ENCODE measurements around the gene EZH1. TPM values are rescaled to one million over a fixed set of nuclear protein-coding genes. Genes with fewer than 3 reads are reported as not detected.
A peak's percentile ranks its signal among the peaks of the same experiment; 100 is the strongest.

EZH1 gene
- polyA plus RNA-seq, 3 donors from 2014 or later = 9.8 to 32.3 (median 19.5) TPM

DNA sequence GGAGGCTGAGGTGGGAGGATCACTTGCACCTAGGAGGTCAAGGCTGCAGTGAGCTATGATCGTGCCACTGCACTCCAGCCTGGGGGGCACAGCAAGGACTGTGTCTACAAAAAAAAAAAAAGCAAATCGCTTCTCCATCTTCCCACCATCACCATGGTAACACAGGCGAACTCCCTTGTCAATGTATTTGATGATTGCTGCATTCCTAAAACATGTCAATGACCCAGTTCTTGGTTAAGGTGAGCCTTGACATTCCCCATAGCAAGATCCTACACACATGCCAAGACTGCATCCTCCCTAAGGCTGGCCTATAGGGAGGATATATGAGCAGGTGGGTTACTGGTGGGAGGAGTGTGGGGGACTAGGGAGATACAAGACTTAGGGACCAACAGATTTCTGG, 50.3 kb downstream of the EZH1 start:
- H3K27me3 Mint-ChIP-seq (ENCODE audit: low read depth in 3 of 3) = peaks cover 0 to 4% (median 0%) of the 10 kb centered on the region in 3 donors
- no peak overlapping the region for H3K27ac Mint-ChIP-seq
- no peaks in the 10 kb centered on the region for H3K9me3 Mint-ChIP-seq
- no peak for DNase-seq
- H3K4me3 Mint-ChIP-seq = no peak overlapping the region
- H3K4me1 Mint-ChIP-seq = no peaks in the 10 kb centered on the region
- H3K36me3 Mint-ChIP-seq = peaks cover 0 to 15% (median 3%) of the 10 kb centered on the region in 3 donors

DNA sequence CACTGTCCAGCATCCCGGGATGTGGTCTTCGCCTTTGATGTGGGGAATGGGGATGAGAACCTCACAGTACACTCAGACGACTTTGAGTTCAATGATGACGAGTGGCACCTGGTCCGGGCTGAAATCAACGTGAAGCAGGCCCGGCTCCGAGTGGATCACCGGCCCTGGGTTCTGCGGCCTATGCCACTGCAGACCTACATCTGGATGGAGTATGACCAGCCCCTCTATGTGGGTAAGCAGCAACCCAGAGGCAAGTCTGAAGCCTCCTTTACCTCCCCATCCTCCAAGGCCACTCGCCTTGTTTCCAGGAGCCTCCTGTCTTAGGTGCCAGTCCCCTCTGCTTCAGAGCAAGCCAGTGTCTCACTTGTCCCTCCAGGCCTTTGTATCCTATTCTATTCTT, 52.4 kb downstream of the EZH1 start:
- no peaks in the 10 kb centered on the region for H3K4me1 Mint-ChIP-seq
- peaks cover 0 to 8% (median 0%) of the 10 kb centered on the region in 3 donors for H3K36me3 Mint-ChIP-seq
- no peak overlapping the region for H3K4me3 Mint-ChIP-seq
- no peak for DNase-seq
- H3K27me3 Mint-ChIP-seq (ENCODE audit: low read depth in 3 of 3) = peaks cover 0 to 4% (median 2%) of the 10 kb centered on the region in 3 donors
- no peaks in the 10 kb centered on the region for H3K9me3 Mint-ChIP-seq
- no peak overlapping the region for H3K27ac Mint-ChIP-seq

DNA sequence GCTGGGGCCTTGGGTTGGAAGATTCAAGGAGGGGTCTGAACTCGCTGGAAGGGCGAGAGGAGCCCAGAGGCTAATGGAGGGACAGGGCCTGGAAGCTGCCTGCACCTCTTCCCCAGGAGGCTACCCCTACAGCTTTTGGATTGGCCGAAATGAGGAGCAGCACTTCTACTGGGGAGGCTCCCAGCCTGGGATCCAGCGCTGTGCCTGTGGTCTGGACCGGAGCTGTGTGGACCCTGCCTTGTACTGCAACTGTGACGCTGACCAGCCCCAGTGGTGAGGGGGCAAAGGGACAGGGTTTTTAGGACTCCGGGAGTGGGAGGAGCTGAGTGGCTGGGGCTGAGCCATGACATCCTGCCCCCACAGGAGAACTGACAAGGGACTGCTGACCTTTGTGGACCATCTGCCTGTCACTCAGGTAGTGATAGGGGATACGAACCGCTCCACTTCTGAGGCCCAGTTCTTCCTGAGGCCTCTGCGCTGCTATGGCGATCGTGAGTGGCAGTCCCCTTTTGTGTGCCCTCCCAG, 53.8 kb downstream of the EZH1 start:
- no peak overlapping the region for H3K4me3 Mint-ChIP-seq
- no peak for DNase-seq
- H3K4me1 Mint-ChIP-seq = no peaks in the 10 kb centered on the region
- no peaks in the 10 kb centered on the region for H3K9me3 Mint-ChIP-seq
- no peak overlapping the region for H3K27ac Mint-ChIP-seq
- peaks cover 0 to 6% (median 4%) of the 10 kb centered on the region in 3 donors for H3K27me3 Mint-ChIP-seq (ENCODE audit: low read depth in 3 of 3)
- peaks cover 0 to 4% (median 0%) of the 10 kb centered on the region in 3 donors for H3K36me3 Mint-ChIP-seq

DNA sequence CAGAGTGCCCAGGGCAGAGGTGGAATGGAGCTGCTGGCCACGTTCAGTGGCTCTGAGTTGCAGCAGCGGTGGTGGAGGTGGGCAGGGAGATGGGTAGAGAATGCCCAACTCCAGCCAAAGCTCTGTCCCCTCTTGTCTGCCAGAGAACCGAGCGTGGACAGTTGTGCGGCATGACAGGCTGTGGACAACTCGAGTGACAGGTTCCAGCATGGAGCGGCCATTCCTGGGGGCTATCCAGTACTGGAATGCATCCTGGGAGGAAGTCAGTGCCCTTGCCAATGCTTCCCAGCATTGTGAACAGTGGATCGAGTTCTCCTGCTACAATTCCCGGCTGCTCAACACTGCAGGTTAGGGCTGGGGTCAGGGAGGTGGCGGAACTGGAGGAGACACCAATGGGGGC, 54.2 kb downstream of the EZH1 start:
- H3K27ac Mint-ChIP-seq = no peak overlapping the region
- H3K36me3 Mint-ChIP-seq = no peaks in the 10 kb centered on the region
- no peak for DNase-seq
- H3K27me3 Mint-ChIP-seq (ENCODE audit: low read depth in 3 of 3) = peaks cover 0 to 6% (median 4%) of the 10 kb centered on the region in 3 donors
- no peaks in the 10 kb centered on the region for H3K9me3 Mint-ChIP-seq
- no peak overlapping the region for H3K4me3 Mint-ChIP-seq
- no peaks in the 10 kb centered on the region for H3K4me1 Mint-ChIP-seq

DNA sequence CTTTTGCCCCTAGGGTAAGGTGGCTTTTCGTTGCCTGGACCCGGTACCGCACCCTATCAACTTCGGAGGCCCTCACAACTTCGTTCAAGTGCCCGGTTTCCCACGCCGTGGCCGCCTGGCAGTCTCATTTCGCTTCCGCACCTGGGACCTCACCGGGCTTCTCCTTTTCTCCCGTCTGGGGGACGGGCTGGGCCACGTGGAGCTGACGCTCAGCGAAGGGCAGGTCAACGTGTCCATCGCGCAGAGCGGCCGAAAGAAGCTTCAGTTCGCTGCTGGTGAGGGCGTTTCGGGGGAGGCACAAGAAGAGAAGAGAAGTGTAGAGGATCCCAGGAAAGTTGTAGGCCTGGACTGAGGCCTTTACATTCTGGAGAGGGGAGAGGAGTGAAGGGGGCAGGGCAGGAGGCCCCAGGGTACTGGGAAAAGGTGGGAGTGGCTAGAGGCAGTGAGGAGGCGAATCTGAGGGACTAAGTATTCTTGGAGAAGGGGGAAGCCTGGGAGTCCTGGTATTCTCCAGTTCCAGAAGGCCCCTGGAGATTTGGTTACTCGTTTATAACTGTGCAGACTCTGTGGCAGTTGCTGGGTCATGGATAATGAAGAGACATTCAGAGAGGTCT, 57.0 kb downstream of the EZH1 start:
- Mint-ChIP-seq H3K9me3 (peaks cover 0 to 5% (median 0%) of the 10 kb centered on the region in 6 donors), H3K27ac (no peak overlapping the region), H3K36me3 (peaks cover 0 to 3% (median 0%) of the 10 kb centered on the region in 3 donors), H3K4me3 (no peak overlapping the region), H3K27me3 (ENCODE audit: low read depth in 3 of 3) (peaks cover 12 to 19% (median 15%) of the 10 kb centered on the region in 3 donors), H3K4me1 (peaks cover 5 to 7% of the 10 kb centered on the region in 2 donors)
- DNase-seq = no peak

DNA sequence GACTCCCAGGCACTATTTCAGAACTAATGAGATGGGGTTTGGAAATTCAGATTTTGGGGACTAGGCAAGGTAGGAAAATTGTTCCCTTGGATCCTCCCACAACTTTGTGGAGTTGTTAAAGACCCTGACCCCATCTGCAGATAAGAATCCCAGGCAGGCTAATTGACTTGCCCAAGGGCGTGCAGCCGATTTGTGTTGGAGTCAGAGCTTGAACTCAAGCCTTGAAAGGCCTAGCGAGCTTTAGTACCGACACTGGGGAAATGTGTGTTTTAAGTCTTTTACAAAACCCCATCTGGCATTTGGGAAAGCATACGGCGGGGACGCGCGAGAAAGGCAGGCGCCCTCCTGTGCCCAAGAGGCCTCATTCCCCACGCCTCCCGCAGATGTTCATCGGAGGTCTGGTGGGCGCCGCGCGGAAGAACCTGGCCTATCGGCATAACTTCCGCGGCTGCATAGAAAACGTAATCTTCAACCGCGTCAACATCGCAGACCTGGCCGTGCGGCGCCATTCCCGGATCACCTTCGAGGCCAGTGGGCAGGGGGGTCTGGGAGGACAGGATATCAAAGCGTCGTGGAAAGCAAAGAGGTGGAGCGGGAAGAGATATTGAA, 58.2 kb downstream of the EZH1 start:
- Mint-ChIP-seq H3K9me3 (peaks cover 0 to 5% (median 0%) of the 10 kb centered on the region in 6 donors), H3K27ac (no peak overlapping the region), H3K4me1 (peaks cover 15 to 18% of the 10 kb centered on the region in 2 donors), H3K27me3 (ENCODE audit: low read depth in 3 of 3) (peaks cover 12 to 24% (median 19%) of the 10 kb centered on the region in 3 donors), H3K4me3 (no peak overlapping the region), H3K36me3 (peaks cover 0 to 3% (median 0%) of the 10 kb centered on the region in 3 donors)
- DNase-seq = no peak

DNA sequence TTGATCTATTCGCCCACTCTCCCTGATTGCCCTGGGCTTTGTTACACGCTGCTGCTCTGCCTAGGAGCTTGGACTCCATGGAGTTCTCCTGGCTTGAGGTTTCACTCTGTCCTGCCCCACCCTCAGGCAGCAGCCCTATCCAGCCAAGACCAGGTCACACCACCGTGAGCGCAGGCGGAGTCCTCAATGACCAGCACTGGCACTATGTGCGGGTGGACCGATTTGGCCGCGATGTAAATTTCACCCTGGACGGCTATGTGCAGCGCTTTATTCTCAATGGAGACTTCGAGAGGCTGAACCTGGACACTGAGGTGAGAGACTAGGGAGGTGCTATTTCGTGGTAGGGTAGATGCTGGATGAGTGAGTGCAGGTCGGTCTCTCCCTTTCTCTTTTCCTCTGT, 59.0 kb downstream of the EZH1 start:
- peaks cover 0 to 3% (median 0%) of the 10 kb centered on the region in 3 donors for H3K36me3 Mint-ChIP-seq
- no peak for DNase-seq
- peaks cover 18 to 24% (median 19%) of the 10 kb centered on the region in 3 donors for H3K27me3 Mint-ChIP-seq (ENCODE audit: low read depth in 3 of 3)
- no peak overlapping the region for H3K27ac Mint-ChIP-seq
- H3K9me3 Mint-ChIP-seq = peaks cover 0 to 7% (median 0%) of the 10 kb centered on the region in 6 donors
- H3K4me3 Mint-ChIP-seq = no peak overlapping the region
- H3K4me1 Mint-ChIP-seq = peaks cover 20 to 25% of the 10 kb centered on the region in 2 donors

DNA sequence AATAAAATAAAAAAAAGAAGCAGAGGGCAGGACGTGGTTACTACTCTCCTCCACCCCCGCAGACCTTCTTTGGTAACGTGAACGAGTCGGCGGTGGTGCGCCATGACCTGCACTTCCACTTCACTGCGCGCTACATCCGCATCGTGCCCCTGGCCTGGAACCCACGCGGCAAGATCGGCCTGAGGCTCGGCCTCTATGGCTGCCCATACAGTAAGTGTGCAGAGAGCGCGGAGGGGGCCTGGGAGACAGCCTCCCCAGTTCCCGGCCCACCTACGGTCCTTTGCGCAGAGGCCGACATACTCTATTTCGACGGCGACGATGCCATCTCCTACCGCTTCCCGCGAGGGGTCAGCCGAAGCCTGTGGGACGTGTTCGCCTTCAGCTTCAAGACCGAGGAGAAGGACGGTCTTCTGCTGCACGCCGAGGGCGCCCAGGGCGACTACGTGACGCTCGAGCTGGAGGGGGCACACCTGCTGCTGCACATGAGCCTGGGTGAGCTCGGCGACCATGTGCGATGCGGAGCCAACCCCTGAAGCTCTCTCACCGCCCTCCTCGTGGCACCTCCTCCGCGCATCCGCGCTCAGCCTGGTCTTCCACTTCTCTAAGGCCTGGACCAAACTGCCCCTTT, 59.8 kb downstream of the EZH1 start:
- H3K4me3 Mint-ChIP-seq = peak overlapping the region in 1 of 5 donors; percentile 24
- no peak for DNase-seq
- H3K36me3 Mint-ChIP-seq = peaks cover 0 to 3% (median 0%) of the 10 kb centered on the region in 3 donors
- no peak overlapping the region for H3K27ac Mint-ChIP-seq
- peaks cover 0 to 7% (median 0%) of the 10 kb centered on the region in 6 donors for H3K9me3 Mint-ChIP-seq
- H3K27me3 Mint-ChIP-seq (ENCODE audit: low read depth in 3 of 3) = peaks cover 19 to 28% (median 21%) of the 10 kb centered on the region in 3 donors
- H3K4me1 Mint-ChIP-seq = peaks cover 24 to 31% of the 10 kb centered on the region in 2 donors

DNA sequence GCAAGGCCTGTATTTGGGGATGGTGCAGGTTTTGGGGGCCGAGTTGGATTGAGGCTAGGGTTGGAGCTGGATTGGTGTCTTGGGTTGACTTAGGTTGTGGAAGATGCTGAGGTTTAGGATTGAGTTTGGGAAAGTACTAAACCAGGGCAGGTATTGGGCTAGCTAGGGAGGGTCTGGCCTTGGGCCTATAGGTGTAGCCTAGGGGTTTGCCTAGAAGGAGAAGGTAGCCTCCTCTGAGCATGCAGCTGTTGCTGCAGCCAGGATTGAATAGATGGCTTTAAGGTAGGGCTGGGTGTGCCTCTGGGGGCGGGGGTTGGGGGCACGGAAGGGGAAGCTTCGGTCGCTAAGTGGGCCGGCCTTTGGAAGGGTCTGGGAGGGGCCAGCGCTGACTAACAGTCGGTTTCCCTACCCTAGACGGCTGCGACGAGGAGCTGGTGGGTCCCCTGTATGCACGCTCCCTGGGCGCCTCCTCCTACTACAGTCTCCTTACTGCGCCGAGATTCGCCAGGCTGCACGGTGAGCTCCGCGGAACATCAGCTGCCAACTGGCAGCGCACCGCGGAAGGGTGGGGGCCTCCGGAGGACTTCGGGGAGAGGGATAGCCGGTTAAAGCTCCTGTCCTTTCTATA, 61.3 kb downstream of the EZH1 start:
- Mint-ChIP-seq H3K27ac (no peak overlapping the region), H3K4me3 (peak overlapping the region in 3 of 5 donors; percentile 24 to 56 (median 56)), H3K9me3 (peaks cover 0 to 9% (median 0%) of the 10 kb centered on the region in 6 donors), H3K4me1 (peaks cover 34 to 46% of the 10 kb centered on the region in 2 donors), H3K27me3 (ENCODE audit: low read depth in 3 of 3) (peaks cover 21 to 30% (median 23%) of the 10 kb centered on the region in 3 donors), H3K36me3 (peaks cover 0 to 3% (median 0%) of the 10 kb centered on the region in 3 donors)
- no peak for DNase-seq

DNA sequence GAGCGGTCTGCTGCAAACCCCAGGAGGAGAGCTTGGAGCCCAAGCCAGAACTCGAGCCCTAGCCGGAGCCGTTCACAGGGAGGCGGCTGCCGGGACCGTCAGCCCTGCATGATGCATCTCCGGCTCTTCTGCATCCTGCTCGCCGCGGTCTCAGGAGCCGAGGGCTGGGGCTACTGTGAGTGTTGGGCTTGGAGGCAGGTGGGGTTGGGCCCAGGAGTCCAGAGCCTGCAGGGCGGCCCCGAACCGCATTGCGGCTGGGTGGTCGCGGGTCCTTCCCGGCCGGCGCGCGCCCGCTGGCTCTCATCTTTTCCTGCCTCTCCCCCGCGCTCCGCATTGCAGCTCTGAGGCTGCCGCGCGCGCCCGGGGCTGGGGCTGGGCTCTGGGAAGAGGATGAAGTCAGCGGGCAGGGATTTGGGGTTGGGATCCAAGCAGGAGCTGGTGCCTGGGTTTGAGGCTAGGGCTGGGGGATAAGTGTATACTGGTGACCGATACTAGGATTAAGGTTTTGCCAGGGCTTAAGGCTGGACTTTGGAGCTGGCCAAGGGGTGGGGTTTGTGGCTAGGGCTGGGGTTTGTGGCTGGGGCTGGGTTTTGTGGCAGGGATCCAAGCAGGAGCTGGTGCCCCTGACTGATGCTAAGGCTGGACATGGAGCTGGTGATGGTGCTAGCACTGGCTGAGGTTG, 62.0 kb downstream of the EZH1 start:
- Mint-ChIP-seq H3K4me3 (peak overlapping the region in 4 of 5 donors; percentile 12 to 58 (median 56)), H3K9me3 (peaks cover 0 to 9% (median 0%) of the 10 kb centered on the region in 6 donors), H3K27ac (no peak overlapping the region), H3K27me3 (ENCODE audit: low read depth in 3 of 3) (peaks cover 20 to 30% (median 23%) of the 10 kb centered on the region in 3 donors), H3K4me1 (peaks cover 37 to 53% of the 10 kb centered on the region in 2 donors), H3K36me3 (peaks cover 0 to 3% (median 0%) of the 10 kb centered on the region in 3 donors)
- DNase-seq = no peak

DNA sequence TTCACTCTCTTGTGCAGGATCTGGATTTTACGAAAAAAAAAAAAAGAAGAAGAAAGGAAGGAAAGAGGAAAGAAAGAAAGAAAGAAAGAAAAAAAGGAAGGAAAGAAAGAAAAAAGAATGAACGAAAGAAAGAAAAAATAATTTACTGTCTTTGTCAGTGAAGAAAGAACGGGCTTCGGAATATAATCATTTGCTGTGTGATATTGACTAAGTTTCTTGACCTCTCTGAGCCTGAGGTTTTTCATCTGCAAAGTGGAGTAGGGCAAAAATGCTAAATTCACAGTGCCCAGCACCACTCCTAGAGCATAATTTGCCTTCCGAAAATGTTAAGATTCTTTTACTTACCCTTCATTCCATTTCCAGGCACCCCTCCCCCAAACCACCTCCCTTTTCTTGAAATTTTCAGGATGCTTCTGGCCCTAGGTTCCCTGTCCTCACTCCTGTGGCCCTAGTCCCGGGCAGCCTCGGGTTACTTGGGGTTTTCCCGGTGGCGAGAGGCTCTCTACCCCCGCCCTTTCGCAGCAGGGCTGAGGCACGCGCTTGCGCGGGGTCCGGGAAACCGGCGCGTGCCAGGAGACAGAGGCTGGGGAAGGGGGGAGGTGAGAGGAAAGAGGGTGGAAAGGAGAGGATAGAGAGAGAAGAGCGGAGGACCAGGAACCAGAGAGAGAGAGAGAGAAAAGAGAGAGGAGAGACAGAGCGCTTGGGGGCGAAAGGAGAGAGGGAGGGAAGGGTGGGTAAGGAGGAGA, 62.7 kb downstream of the EZH1 start, which contains the start of gene CNTNAP1:
CNTNAP1 (plus strand) TSS at position 556 of the 746 bp plus-strand sequence. CDS start 299 bp downstream, outside the sequence.
- Mint-ChIP-seq H3K9me3 (peaks cover 0 to 9% (median 0%) of the 10 kb centered on the region in 6 donors), H3K27ac (no peak within 1 kb of the TSS), H3K36me3 (peaks cover 0 to 3% (median 0%) of the 10 kb centered on the region in 3 donors), H3K4me1 (peaks cover 43 to 60% of the 10 kb centered on the region in 2 donors), H3K4me3 (peak within 1 kb of the TSS; percentile 38 to 58 (median 56)), H3K27me3 (ENCODE audit: low read depth in 3 of 3) (peaks cover 19 to 34% (median 23%) of the 10 kb centered on the region in 3 donors)
- no peak for DNase-seq

DNA sequence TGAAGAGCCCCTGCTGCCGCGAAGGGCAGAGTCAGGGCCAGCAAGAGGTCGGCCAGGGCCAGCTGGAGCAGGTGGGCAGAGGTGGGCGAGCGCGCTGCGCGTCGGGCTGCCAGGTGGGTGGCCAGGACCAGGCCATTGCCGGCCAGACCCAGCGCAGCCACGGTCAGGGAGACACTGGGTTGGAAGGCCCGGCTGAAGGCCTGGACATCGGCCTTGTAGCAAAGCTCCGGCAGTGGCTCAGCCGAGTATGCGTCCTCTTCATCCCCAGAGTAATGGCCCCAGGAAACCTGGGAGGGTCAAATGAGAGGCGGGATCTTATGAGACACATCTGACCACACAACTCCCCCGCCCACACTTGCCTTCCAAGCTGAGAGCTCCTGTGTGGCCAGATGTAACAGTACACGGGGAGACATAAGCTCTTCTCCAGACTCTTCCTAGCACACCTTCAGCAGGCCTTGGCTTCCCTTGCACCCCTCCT, 64.5 kb downstream of the EZH1 start:
- peaks cover 0 to 3% (median 0%) of the 10 kb centered on the region in 3 donors for H3K36me3 Mint-ChIP-seq
- DNase-seq = no peak
- H3K9me3 Mint-ChIP-seq = peaks cover 0 to 7% (median 0%) of the 10 kb centered on the region in 6 donors
- H3K4me1 Mint-ChIP-seq = peaks cover 49 to 65% of the 10 kb centered on the region in 2 donors
- H3K27ac Mint-ChIP-seq = peak overlapping the region in 1 of 6 donors; percentile 53
- H3K4me3 Mint-ChIP-seq = peak overlapping the region; percentile 18 to 55 (median 50)
- H3K27me3 Mint-ChIP-seq (ENCODE audit: low read depth in 3 of 3) = peaks cover 23 to 38% (median 25%) of the 10 kb centered on the region in 3 donors
